Chondrocyte (in vitro differentiated cells): Measurements from ENCODE around the gene OTOP2. TPM values are rescaled to one million over a fixed set of nuclear protein-coding genes. Genes with fewer than 3 reads are reported as not detected.

Source experiments
- DNase-seq: peaks from one replicate; pipeline ENCODE4 v3.0.0; 2021; ENCODE audit warnings: mixed read lengths, low spot score
- H3K27ac Mint-ChIP-seq: one replicate; pipeline ENCODE4 v1.8.0; 2021; ENCODE audit warnings: mild to moderate bottlenecking, moderate library complexity, mixed read lengths; ENCODE audit not compliant: unreplicated experiment
- H3K27me3 Mint-ChIP-seq: 2 replicates; pipeline ENCODE4 v1.8.0; 2021; ENCODE audit warnings: low read depth, mixed read lengths
- H3K36me3 Mint-ChIP-seq: 2 replicates; pipeline ENCODE4 v1.8.0; 2021; ENCODE audit warnings: low read depth, mixed read lengths
- H3K4me1 Mint-ChIP-seq: 2 replicates; pipeline ENCODE4 v1.8.0; 2021; ENCODE audit warnings: low read depth, mild to moderate bottlenecking, mixed read lengths
- H3K4me3 Mint-ChIP-seq: one replicate; pipeline ENCODE4 v1.8.0; 2021; ENCODE audit warnings: mild to moderate bottlenecking, moderate library complexity, mixed read lengths; ENCODE audit not compliant: unreplicated experiment
- H3K9me3 Mint-ChIP-seq: 2 replicates; pipeline ENCODE4 v1.8.0; 2021; ENCODE audit warnings: low read depth, mixed read lengths
- CTCF ChIP-seq: fragments of 200-600 bp; sonication (generic); IDR thresholded peaks from 2 replicates; pipeline ENCODE4 v1.5.0; 2021; ENCODE audit warnings: antibody characterized with exemption, mild to moderate bottlenecking, moderate library complexity
- total RNA-seq: library from RNA; stranded (reverse); gene quantifications from 3 replicates; pipeline ENCODE4 v1.2.1, GENCODE V29; 2021

OTOP2 gene
- total RNA-seq, 1 donor from 2014 or later = not detected

GRCh38 chr17:74970395-74970794 is 46.3 kb downstream of the OTOP2 start:
- no peak for DNase-seq
- Mint-ChIP-seq H3K4me1 (peaks cover 7% of the 10 kb centered on the region), H3K27me3 (peaks cover 5% of the 10 kb centered on the region), H3K36me3 (no peaks in the 10 kb centered on the region), H3K4me3 (no peak overlapping the region), H3K9me3 (no peaks in the 10 kb centered on the region), H3K27ac (no peak overlapping the region)
- TF ChIP-seq CTCF = no peak

- H3K9me3 Mint-ChIP-seq = no peaks in the 10 kb centered on the region
- DNase-seq = no peak
- H3K4me1 Mint-ChIP-seq = peaks cover 7% of the 10 kb centered on the region
- no peak for TF ChIP-seq CTCF
- no peaks in the 10 kb centered on the region for H3K36me3 Mint-ChIP-seq
- H3K27me3 Mint-ChIP-seq = peaks cover 5% of the 10 kb centered on the region
- H3K27ac Mint-ChIP-seq = no peak overlapping the region
- peak overlapping the region; percentile 73 for H3K4me3 Mint-ChIP-seq
Measured at GRCh38 chr17:74971069-74971841, 47.2 kb downstream of the OTOP2 start.

GRCh38 chr17:74971842-74972106 is 47.7 kb downstream of the OTOP2 start:
- DNase-seq = no peak
- Mint-ChIP-seq H3K4me1 (peaks cover 7% of the 10 kb centered on the region), H3K4me3 (peak overlapping the region; percentile 73)

GRCh38 chr17:74972107-74972972 is 48.3 kb downstream of the OTOP2 start, which contains the start of gene HID1:
Gene HID1 (minus strand): TSS chr17:74972759. CDS start chr17:74972656, 103 bp downstream.
- Mint-ChIP-seq H3K36me3 (no peaks in the 10 kb centered on the region), H3K27me3 (peaks cover 5% of the 10 kb centered on the region), H3K4me1 (peaks cover 7% of the 10 kb centered on the region), H3K4me3 (peak within 1 kb of the TSS; percentile 73), H3K9me3 (no peaks in the 10 kb centered on the region), H3K27ac (no peak within 1 kb of the TSS)
- DNase-seq = no peak
- TF ChIP-seq CTCF = no peak

More at GRCh38 chr17:74971842-74972106, 47.7 kb downstream of the OTOP2 start:
- Mint-ChIP-seq H3K36me3 (no peaks in the 10 kb centered on the region), H3K27ac (no peak overlapping the region), H3K9me3 (no peaks in the 10 kb centered on the region), H3K27me3 (peaks cover 5% of the 10 kb centered on the region)
- TF ChIP-seq CTCF = no peak

- H3K36me3 Mint-ChIP-seq = no peaks in the 10 kb centered on the region
- peak overlapping the region; percentile 73 for H3K4me3 Mint-ChIP-seq
- H3K4me1 Mint-ChIP-seq = peaks cover 7% of the 10 kb centered on the region
- DNase-seq = no peak
- H3K27ac Mint-ChIP-seq = no peak overlapping the region
- no peak for TF ChIP-seq CTCF
- H3K9me3 Mint-ChIP-seq = no peaks in the 10 kb centered on the region
- peaks cover 5% of the 10 kb centered on the region for H3K27me3 Mint-ChIP-seq
Measured at GRCh38 chr17:74972973-74973328, 48.9 kb downstream of the OTOP2 start.
